A549 (cell line): Measurements from ENCODE around the gene CYLD. TPM values are rescaled to one million over a fixed set of nuclear protein-coding genes. Genes with fewer than 3 reads are reported as not detected.

Experiments used
- ATAC-seq, 2 experiments: fragments of 200-7000 bp in 1 of 2; fragments of >200 bp in 1 of 2; cut with Nextera tagmentation in 1 of 2; cut with Tn5 transposase in 1 of 2; 3 replicates each; pipeline versions ENCODE4 v1.8.0 to v1.9.1; 2018 to 2020; ENCODE audit warnings: mild to moderate bottlenecking in 1 of 2, moderate library complexity in 1 of 2
- CTCF ChIA-PET: fragments of 300-600 bp; sonication (Branson Sonifier 250); formaldehyde crosslinking; extraction: SDS; loops from one replicate; lab custom pipeline; 2021; ENCODE audit warnings: antibody characterized with exemption, inconsistent platforms; lab: Yijun Ruan, JAX
- POLR2A ChIA-PET: fragments of 350-600 bp; formaldehyde crosslinking; extraction: SDS; loops from one replicate; lab custom pipeline; 2021; ENCODE audit warnings: antibody characterized with exemption, inconsistent platforms; lab: Yijun Ruan, JAX
- DNase-seq, 2 experiments: peaks; one replicate each; pipeline versions ENCODE4 v3.0.0 to v3.0.0-alpha.2; 2011 to 2016; ENCODE audit warnings: low read depth in 1 of 2, low spot score in 1 of 2
- FAIRE-seq: peaks from 2 replicates; lab custom pipeline; 2011; peaks lifted over from hg19 to GRCh38; lab: Jason Lieb, UNC
- H3K27ac ChIP-seq, 2 experiments: fragments of >200 bp; sonication (Bioruptor Twin); formaldehyde crosslinking; 3 replicates each; pipeline ENCODE4 v1.5.1; 2016 to 2017
- H3K4me1 ChIP-seq: fragments of >200 bp; sonication (Bioruptor Twin); formaldehyde crosslinking; 3 replicates; pipeline ENCODE4 v1.6.1; 2016
- H3K4me2 ChIP-seq: fragments of >200 bp; sonication (Bioruptor Twin); formaldehyde crosslinking; 3 replicates; pipeline ENCODE4 v1.6.1; 2016
- H3K4me3 ChIP-seq: fragments of >200 bp; sonication (Bioruptor Twin); formaldehyde crosslinking; 3 replicates; pipeline ENCODE4 v1.5.1; 2016
- H3K9me3 ChIP-seq: fragments of >200 bp; sonication (Bioruptor Twin); formaldehyde crosslinking; 3 replicates; pipeline ENCODE4 v1.6.1; 2016
- BHLHE40 ChIP-seq: IDR thresholded peaks from 2 replicates; pipeline ENCODE4 v1.6.1; 2012; ENCODE audit warnings: low read depth, low read length, inconsistent platforms
- CBX2 ChIP-seq: fragments of 200-600 bp; sonication (generic); IDR thresholded peaks from 2 replicates; pipeline ENCODE4 v1.6.1; 2016; ENCODE audit warnings: low read depth, mild to moderate bottlenecking, borderline replicate concordance
- CHD2 ChIP-seq: fragments of 150-350 bp; IDR thresholded peaks from 2 replicates; pipeline ENCODE4 v1.6.1; 2014; ENCODE audit warnings: low read length; ENCODE audit not compliant: partially characterized antibody
- EHMT2 ChIP-seq: fragments of 200-600 bp; sonication (generic); IDR thresholded peaks from 2 replicates; pipeline ENCODE4 v1.6.1; 2016; ENCODE audit warnings: antibody characterized with exemption, low read depth, mild to moderate bottlenecking, moderate library complexity
- EP300 ChIP-seq, 2 experiments: fragments of >200 bp; sonication (Bioruptor Twin); formaldehyde crosslinking; IDR thresholded peaks; 2 replicates in 1 of 2; 3 replicates in 1 of 2; pipeline ENCODE4 v1.6.1; 2016 to 2017
- FOXS1 ChIP-seq: fragments of 250-450 bp; sonication (Bioruptor Pico); IDR thresholded peaks from 2 replicates; pipeline ENCODE4 v1.5.0; 2020; ENCODE audit warnings: mild to moderate bottlenecking, moderate library complexity
- GATA3 ChIP-seq: IDR thresholded peaks from 2 replicates; pipeline ENCODE4 v1.6.1; 2012; ENCODE audit warnings: borderline replicate concordance
- HDAC2 ChIP-seq: fragments of 200-600 bp; sonication (generic); IDR thresholded peaks from 2 replicates; pipeline ENCODE4 v1.6.1; 2016
- HOXA7 ChIP-seq: fragments of 250-450 bp; sonication (Bioruptor Pico); IDR thresholded peaks from 2 replicates; pipeline ENCODE4 v1.5.0; 2020; ENCODE audit warnings: mild to moderate bottlenecking, moderate library complexity
- HOXB13 ChIP-seq: fragments of 250-450 bp; sonication (Bioruptor Pico); IDR thresholded peaks from 2 replicates; pipeline ENCODE4 v1.5.0; 2020; ENCODE audit warnings: low read depth, mild to moderate bottlenecking, moderate library complexity
- HOXB5 ChIP-seq: fragments of 250-450 bp; sonication (Bioruptor Pico); IDR thresholded peaks from 2 replicates; pipeline ENCODE4 v1.5.0; 2020; ENCODE audit warnings: mild to moderate bottlenecking, moderate library complexity
- MAFK ChIP-seq: fragments of 450-650 bp; IDR thresholded peaks from 2 replicates; pipeline ENCODE4 v1.6.1; 2014; ENCODE audit not compliant: partially characterized antibody
- MYC ChIP-seq: IDR thresholded peaks from 2 replicates; pipeline ENCODE4 v1.6.1; 2012; ENCODE audit warnings: mild to moderate bottlenecking, inconsistent platforms, low read length, improper control_type of control experiment, borderline replicate concordance
- NFE2L2 ChIP-seq: fragments of 150-350 bp; conservative IDR thresholded peaks from 2 replicates; pipeline ENCODE4 v1.6.1; 2014; ENCODE audit warnings: low read length
- POLR2A ChIP-seq: IDR thresholded peaks from 2 replicates; pipeline ENCODE4 v1.6.1; 2012; ENCODE audit warnings: mild to moderate bottlenecking, low read length
- RARB ChIP-seq: fragments of 250-450 bp; sonication (Bioruptor Pico); IDR thresholded peaks from 2 replicates; pipeline ENCODE4 v1.8.0; 2021; ENCODE audit warnings: mild to moderate bottlenecking, moderate library complexity
- SREBF2 ChIP-seq: fragments of 450-650 bp; IDR thresholded peaks from 2 replicates; pipeline ENCODE4 v1.6.1; 2014; ENCODE audit warnings: mild to moderate bottlenecking, moderate library complexity
- TP53 ChIP-seq: fragments of 250-450 bp; sonication (Bioruptor Pico); IDR thresholded peaks from 2 replicates; pipeline ENCODE4 v1.5.0; 2021; ENCODE audit warnings: mild to moderate bottlenecking, moderate library complexity
- WGBS: methylation state at CpG from one replicate; pipeline ENCODE4 v1.1.6; 2017; ENCODE audit errors: missing lambda C conversion rate; 5-methylcytosine and 5-hydroxymethylcytosine counted together
- polyA plus RNA-seq, 4 experiments: library from polyadenylated mRNA; depleted of rRNA in 3 of 4; stranded (reverse); fragments of >200 nt; fragmentation: RNase III in 1 of 4; extraction: RNeasy Plus Mini Kit Qiagen cat#74134 plus additional on column Dnase treatment in 1 of 4; gene quantifications; 2 replicates in 3 of 4; 3 replicates in 1 of 4; pipeline ENCODE4 v1.2.3, GENCODE V29; 2011 to 2017
- TF ChIP-seq, protein P1 (sequence below): fragments of >200 bp; sonication (Bioruptor Twin); formaldehyde crosslinking; IDR thresholded peaks from 3 replicates; pipeline ENCODE4 v1.5.1; 2016
- TF ChIP-seq, protein P2 (sequence below): fragments of 200-600 bp; sonication (generic); IDR thresholded peaks from 2 replicates; pipeline ENCODE4 v1.6.1; 2016; ENCODE audit warnings: antibody characterized with exemption, mild to moderate bottlenecking, moderate library complexity
- TF ChIP-seq, protein P3 (sequence below): fragments of >200 bp; sonication (Bioruptor Twin); formaldehyde crosslinking; IDR thresholded peaks from 2 replicates; pipeline ENCODE4 v1.6.1; 2016
- TF ChIP-seq, protein P4 (sequence below): IDR thresholded peaks from 2 replicates; pipeline ENCODE4 v1.6.1; 2012

The CYLD gene
- polyA plus RNA-seq, 2 of the 4 experiments (the other 2 are of a cell fraction), result 6.5 to 12.7 TPM

GRCh38 chr16:50844840-50845239, 103.0 kb downstream of the CYLD start:
- no peak for DNase-seq
- POLR2A ChIA-PET, result no interaction called here
- CTCF ChIA-PET, result no interaction called here
- FAIRE-seq, result no peak
- no peak overlapping the region for H3K27ac ChIP-seq
- WGBS, result 37% methylated on average over 5 of the region's 5 CpGs
- no peaks in the 10 kb centered on the region for H3K9me3 ChIP-seq
- H3K4me3 ChIP-seq, result no peak overlapping the region
- ATAC-seq, result no peak
- H3K4me1 ChIP-seq, result no peaks in the 10 kb centered on the region
- no peak overlapping the region for H3K4me2 ChIP-seq
- TF ChIP-seq EHMT2 (no peak), SREBF2 (no peak), BHLHE40 (no peak), POLR2A (no peak), FOXS1 (no peak), HOXB13 (CRISPR knock-in tag) (no peak), CBX2 (no peak), TP53 (no peak), CHD2 (no peak), EP300 (IDR thresholded peaks at IDR 0.05) (no peak), GATA3 (no peak), HOXA7 (CRISPR knock-in tag) (no peak), HDAC2 (no peak), MYC (no peak)
- TF ChIP-seq, protein P1, sequence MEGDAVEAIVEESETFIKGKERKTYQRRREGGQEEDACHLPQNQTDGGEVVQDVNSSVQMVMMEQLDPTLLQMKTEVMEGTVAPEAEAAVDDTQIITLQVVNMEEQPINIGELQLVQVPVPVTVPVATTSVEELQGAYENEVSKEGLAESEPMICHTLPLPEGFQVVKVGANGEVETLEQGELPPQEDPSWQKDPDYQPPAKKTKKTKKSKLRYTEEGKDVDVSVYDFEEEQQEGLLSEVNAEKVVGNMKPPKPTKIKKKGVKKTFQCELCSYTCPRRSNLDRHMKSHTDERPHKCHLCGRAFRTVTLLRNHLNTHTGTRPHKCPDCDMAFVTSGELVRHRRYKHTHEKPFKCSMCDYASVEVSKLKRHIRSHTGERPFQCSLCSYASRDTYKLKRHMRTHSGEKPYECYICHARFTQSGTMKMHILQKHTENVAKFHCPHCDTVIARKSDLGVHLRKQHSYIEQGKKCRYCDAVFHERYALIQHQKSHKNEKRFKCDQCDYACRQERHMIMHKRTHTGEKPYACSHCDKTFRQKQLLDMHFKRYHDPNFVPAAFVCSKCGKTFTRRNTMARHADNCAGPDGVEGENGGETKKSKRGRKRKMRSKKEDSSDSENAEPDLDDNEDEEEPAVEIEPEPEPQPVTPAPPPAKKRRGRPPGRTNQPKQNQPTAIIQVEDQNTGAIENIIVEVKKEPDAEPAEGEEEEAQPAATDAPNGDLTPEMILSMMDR, result no peak
- TF ChIP-seq, protein P2, sequence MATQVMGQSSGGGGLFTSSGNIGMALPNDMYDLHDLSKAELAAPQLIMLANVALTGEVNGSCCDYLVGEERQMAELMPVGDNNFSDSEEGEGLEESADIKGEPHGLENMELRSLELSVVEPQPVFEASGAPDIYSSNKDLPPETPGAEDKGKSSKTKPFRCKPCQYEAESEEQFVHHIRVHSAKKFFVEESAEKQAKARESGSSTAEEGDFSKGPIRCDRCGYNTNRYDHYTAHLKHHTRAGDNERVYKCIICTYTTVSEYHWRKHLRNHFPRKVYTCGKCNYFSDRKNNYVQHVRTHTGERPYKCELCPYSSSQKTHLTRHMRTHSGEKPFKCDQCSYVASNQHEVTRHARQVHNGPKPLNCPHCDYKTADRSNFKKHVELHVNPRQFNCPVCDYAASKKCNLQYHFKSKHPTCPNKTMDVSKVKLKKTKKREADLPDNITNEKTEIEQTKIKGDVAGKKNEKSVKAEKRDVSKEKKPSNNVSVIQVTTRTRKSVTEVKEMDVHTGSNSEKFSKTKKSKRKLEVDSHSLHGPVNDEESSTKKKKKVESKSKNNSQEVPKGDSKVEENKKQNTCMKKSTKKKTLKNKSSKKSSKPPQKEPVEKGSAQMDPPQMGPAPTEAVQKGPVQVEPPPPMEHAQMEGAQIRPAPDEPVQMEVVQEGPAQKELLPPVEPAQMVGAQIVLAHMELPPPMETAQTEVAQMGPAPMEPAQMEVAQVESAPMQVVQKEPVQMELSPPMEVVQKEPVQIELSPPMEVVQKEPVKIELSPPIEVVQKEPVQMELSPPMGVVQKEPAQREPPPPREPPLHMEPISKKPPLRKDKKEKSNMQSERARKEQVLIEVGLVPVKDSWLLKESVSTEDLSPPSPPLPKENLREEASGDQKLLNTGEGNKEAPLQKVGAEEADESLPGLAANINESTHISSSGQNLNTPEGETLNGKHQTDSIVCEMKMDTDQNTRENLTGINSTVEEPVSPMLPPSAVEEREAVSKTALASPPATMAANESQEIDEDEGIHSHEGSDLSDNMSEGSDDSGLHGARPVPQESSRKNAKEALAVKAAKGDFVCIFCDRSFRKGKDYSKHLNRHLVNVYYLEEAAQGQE, result no peak
- TF ChIP-seq, protein P3, sequence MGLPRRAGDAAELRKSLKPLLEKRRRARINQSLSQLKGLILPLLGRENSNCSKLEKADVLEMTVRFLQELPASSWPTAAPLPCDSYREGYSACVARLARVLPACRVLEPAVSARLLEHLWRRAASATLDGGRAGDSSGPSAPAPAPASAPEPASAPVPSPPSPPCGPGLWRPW, result no peak
- TF ChIP-seq, protein P4, sequence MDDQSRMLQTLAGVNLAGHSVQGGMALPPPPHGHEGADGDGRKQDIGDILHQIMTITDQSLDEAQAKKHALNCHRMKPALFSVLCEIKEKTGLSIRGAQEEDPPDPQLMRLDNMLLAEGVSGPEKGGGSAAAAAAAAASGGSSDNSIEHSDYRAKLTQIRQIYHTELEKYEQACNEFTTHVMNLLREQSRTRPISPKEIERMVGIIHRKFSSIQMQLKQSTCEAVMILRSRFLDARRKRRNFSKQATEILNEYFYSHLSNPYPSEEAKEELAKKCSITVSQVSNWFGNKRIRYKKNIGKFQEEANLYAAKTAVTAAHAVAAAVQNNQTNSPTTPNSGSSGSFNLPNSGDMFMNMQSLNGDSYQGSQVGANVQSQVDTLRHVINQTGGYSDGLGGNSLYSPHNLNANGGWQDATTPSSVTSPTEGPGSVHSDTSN, result no peak

GRCh38 chr16:50845296-50845695, 103.4 kb downstream of the CYLD start:
- no peak overlapping the region for H3K27ac ChIP-seq
- TF ChIP-seq, protein P4, result no peak
- TF ChIP-seq NFE2L2, result no peak
- no peak for TF ChIP-seq GATA3
- no peak for TF ChIP-seq EP300 (IDR thresholded peaks at IDR 0.05)
- no peak for TF ChIP-seq MAFK
- no peak for TF ChIP-seq HOXB5 (CRISPR knock-in tag)
- TF ChIP-seq RARB (CRISPR knock-in tag), result no peak
- TF ChIP-seq, all 56 proteins: peak for 0
- CTCF ChIA-PET, result no interaction called here
- FAIRE-seq (no peak), ATAC-seq (no peak), DNase-seq (no peak)
- no peaks in the 10 kb centered on the region for H3K4me1 ChIP-seq
- H3K4me2 ChIP-seq, result no peak overlapping the region
- no peaks in the 10 kb centered on the region for H3K9me3 ChIP-seq
- POLR2A ChIA-PET, result no interaction called here
- no peak overlapping the region for H3K4me3 ChIP-seq
- 7% methylated on average over 2 of the region's 2 CpGs for WGBS
